Lower leg skin (tissue), 3 donors: ENCODE results near the gene CFAP300.

Source experiments
- POLR2A ChIP-seq, 2 donors: fragments of 450-650 bp; IDR thresholded peaks; one replicate each; pipeline ENCODE4 v1.6.1; 2016 to 2017; ENCODE audit warnings: antibody characterized with exemption in 2 of 2, mild to moderate bottlenecking in 1 of 2, moderate library complexity in 1 of 2
- TF ChIP-seq, protein P1 (sequence below), 3 donors: fragments of 450-650 bp; IDR thresholded peaks; one replicate each; pipeline ENCODE4 v1.5.1; 2016; ENCODE audit warnings: antibody characterized with exemption in 3 of 3, mild to moderate bottlenecking in 3 of 3, moderate library complexity in 2 of 3

GRCh38 chr11:102114032-102114431, 66.8 kb downstream of the CFAP300 start:
- TF ChIP-seq, protein P1, sequence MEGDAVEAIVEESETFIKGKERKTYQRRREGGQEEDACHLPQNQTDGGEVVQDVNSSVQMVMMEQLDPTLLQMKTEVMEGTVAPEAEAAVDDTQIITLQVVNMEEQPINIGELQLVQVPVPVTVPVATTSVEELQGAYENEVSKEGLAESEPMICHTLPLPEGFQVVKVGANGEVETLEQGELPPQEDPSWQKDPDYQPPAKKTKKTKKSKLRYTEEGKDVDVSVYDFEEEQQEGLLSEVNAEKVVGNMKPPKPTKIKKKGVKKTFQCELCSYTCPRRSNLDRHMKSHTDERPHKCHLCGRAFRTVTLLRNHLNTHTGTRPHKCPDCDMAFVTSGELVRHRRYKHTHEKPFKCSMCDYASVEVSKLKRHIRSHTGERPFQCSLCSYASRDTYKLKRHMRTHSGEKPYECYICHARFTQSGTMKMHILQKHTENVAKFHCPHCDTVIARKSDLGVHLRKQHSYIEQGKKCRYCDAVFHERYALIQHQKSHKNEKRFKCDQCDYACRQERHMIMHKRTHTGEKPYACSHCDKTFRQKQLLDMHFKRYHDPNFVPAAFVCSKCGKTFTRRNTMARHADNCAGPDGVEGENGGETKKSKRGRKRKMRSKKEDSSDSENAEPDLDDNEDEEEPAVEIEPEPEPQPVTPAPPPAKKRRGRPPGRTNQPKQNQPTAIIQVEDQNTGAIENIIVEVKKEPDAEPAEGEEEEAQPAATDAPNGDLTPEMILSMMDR (IDR thresholded peaks at IDR 0.05) = no peak
- no peak for TF ChIP-seq POLR2A (IDR thresholded peaks at IDR 0.05)
